Esophagus mucosa (tissue), 1 donor: ENCODE results near the gene PATJ. TPM values are rescaled to one million over a fixed set of nuclear protein-coding genes. Genes with fewer than 3 reads are reported as not detected.
"Not testable (repeated sequence)": the region's sequence is repeated elsewhere in the genome, so short reads cannot be mapped to it uniquely, and the experiment has no call there.

ENCODE experiments used
- ATAC-seq: fragments of 200-7000 bp; cut with Tn5 transposase; one replicate; pipeline ENCODE4 v1.9.1; 2020
- total RNA-seq: library from RNA; stranded (reverse); gene quantifications from one replicate; pipeline ENCODE4 v1.2.4, GENCODE V29; 2023
- donor health status: DM: yes; HTN: yes; CAD: no.

PATJ gene
- total RNA-seq, result 52.8 TPM

GRCh38 chr1:61741711-61742619 is at the start of gene PATJ:
Gene PATJ, plus strand, starts transcription at chr1:61742480. Its CDS starts 20,413 bp downstream, at chr1:61762893.
- peak; percentile 98 for ATAC-seq

- ATAC-seq, result no peak
These were observed 42.1 kb upstream of the PATJ start for GRCh38 chr1:61699911-61700851.

- no peak for ATAC-seq
These were observed 33.0 kb upstream of the PATJ start for GRCh38 chr1:61708953-61709907.

DNA sequence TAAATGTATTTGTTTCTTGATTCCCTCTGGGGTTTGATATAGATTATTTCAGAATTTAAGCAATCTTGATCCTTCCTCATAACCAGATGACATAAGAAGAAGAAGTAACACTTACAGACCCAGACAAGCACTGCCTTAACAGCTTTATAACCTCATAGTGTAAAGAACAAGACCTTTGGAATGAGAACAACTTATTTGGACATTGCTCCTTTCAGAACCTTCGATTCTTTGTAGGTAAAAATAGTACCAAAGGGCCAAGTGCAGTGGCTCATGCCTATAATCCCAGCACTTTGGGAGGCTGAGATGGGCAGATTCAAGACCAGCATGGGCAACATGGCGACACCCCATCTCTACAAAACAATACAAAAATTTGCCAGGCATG is 32.4 kb upstream of the PATJ start:
- ATAC-seq, result no peak

GRCh38 chr1:61711257-61711656 is 31.0 kb upstream of the PATJ start:
- ATAC-seq, result not testable (repeated sequence)

- ATAC-seq, result no peak
These were observed 30.3 kb upstream of the PATJ start for GRCh38 chr1:61711969-61712368.

DNA sequence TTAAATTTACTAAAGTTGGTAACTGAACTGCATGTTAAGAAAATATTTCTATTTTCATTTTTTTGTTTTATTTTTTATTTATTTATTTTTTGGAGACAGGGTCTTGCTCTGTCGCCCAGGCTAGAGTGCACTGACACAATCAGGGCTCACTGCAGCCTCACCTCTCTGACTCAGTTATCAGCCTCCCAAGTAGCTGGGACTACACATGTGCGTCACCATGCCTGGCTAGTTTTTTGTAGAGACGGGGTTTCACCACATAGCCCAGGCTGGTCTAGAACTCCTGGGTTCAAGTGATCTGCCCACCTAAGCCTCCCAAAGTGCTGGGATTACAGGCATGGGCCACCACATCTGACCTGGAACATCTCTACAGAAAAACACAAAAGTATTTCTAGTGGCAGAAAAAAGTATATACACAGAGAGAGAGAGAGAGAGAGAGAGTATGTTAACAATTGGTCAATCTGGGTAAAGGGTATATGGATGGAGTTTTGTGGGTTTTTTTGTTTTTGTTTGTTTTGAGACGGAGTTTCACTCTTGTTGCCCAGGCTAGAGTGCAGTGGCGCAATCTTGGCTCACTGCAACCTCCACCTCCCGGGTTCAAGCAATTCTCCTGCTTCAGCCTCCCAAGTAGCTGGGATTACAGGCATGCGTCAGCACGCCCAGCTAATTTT is 23.1 kb upstream of the PATJ start:
- ATAC-seq, result not testable (repeated sequence)

DNA sequence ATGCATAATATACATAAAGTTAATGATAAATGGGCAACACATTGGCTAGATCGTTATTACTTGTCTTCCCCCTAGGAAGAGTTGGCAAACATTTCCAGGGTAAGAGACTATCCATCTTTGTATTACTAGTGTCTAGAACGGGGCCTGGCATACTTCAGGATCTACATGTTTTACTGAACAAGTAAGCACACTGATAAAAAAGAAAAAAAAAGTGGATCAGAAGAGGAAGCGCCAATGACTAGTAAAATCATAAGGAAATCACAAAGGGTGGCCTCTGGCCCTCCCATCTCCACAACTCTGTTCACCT is 17.8 kb upstream of the PATJ start:
- ATAC-seq, result no peak

DNA sequence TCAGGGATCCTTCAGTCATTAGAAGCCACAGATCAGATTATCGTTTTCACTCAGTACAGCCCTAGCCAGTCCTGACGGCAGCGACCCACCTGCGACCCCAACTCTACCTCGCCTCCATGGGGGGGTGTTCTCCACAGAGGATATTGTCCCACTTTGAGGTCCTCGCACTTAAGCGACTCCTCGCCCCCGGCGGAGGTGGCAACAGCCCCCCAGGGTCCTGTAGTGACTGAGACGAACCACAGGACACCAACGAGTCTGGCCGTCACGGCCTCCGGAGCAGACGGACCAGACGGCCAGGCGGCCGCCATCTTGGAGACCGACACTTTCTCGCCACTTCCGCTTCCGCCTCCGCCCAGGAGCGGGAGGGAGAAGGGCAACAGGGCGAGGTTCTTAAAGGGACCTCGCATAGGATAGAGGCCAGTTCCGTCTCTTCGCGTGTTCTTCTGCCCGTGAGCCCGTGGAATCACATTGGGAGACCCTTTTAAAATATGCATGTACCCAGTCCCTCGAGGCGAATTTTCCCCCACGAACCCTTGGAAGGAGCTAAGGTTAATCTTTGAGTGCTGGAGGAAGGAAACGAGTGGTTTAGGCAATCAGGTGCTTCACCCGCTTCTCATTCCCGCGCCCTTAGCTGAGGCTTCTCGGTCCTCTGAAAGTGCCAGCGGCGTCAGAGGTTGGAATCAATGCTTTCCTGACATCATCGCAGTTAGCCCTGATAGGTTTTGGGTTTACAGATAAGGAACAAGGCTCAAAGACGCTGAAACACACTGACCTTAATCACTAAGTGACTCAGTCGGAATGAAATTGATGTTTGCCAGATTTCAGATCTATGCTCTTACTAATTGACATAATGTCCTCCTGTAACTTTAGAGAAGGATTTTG is 17.2 kb upstream of the PATJ start, which contains the start of gene TM2D1:
TM2D1 (minus strand) TSS at position 329 of the 882 bp plus-strand sequence; CDS start at position 308, 21 bp downstream.
- ATAC-seq, result peak; percentile 99

DNA sequence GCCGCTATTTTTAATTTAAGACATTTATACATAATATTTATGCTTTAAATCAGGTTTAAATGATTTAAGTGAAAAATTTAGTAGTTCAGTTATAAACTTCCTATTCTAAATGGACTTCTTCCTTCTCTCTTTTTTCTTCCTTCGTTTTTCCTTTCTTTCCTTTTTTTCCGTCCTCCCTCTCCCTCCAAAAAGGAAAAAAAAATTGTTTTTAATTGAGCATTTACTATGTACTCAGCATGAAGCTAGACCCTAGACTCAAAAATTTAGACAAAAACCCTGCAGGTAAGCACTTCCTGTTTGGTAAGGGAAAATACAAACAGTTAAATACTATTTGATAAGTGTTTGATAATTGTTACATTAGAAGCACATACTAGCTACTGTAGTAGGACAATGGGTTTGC is 14.7 kb upstream of the PATJ start:
- no peak for ATAC-seq

GRCh38 chr1:61730679-61731078 is 11.6 kb upstream of the PATJ start:
- not testable (repeated sequence) for ATAC-seq

DNA sequence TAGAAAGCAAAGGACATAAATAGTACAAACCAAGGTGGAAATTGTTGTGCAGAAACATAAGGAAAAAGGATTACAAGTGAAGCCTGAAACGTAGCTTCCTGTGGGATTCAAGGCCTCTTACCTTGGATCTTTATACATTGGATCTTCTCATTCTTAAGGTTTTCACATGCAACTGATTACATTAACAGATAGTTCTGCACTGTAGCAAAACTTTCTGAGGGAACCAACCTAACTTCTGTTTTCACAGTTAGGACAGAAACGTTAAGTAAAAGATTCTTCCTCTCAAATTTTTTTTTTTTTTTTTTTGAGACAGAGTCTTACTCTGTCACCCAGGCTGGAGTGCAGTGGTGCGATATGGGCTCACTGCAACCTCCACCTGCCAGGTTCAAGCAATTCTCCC is 9.6 kb upstream of the PATJ start:
- ATAC-seq, result no peak

- ATAC-seq, result no peak
These were observed 1.3 kb upstream of the PATJ start for GRCh38 chr1:61740751-61741700.

- peak; percentile 63 for ATAC-seq
These were observed 545 bp downstream of the PATJ start for GRCh38 chr1:61742620-61743430.

- ATAC-seq, result no peak
These were observed 1.1 kb downstream of the PATJ start for GRCh38 chr1:61743431-61743705.

DNA sequence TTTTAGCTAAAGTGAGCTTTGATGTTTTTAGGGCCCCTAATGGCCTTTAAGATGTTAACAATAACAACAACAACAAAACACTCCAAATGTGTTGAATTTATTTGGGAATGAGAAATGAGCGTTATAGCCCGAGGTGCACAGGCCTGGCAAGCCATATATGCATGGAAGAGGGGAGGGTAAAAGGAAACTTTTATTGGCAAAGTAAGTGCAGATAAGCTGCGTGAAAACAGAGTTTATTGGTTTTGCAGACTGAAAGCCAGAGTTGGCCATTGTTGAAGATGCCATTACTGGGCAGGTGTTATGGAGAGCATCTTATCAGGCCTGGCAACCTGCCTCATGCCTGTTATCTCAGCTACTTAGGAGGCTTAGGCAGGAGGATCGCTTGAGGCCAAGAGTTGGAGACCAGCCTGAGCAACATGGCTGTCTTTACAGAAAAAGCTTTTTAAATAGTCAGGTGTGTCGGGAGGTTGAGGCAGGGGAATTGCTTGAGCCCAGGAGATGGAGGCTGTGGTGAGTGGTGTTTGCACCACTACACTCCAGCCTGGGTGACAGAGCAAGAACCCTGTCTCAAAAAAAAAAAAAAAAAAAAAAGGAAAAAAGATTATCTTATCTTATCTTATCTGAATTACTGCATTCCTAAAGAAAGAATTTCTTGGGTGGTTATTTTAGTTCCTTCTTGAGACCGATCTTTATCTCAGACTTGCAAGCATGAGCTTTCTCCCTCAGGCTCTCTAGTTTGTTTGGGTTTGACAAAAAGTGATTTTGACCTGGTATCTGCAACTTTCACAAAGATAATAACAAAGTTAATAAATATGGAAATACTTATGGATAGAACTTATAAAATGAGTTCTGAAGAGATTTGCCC is 1.7 kb downstream of the PATJ start:
- no peak for ATAC-seq

- ATAC-seq, result no peak
These were observed 4.5 kb downstream of the PATJ start for GRCh38 chr1:61746813-61747212.

GRCh38 chr1:61748566-61748965 is 6.3 kb downstream of the PATJ start:
- ATAC-seq, result no peak
